Gastroesophageal sphincter (tissue), 3 donors: Measurements from ENCODE around the gene MDFIC.

ENCODE experiments used
- POLR2A ChIP-seq, 2 donors: fragments of 450-650 bp; IDR thresholded peaks; one replicate each; pipeline ENCODE4 v1.6.1; 2017; ENCODE audit warnings: antibody characterized with exemption in 2 of 2, mild to moderate bottlenecking in 2 of 2, moderate library complexity in 1 of 2
- POLR2AphosphoS5 ChIP-seq: sonication (generic); formaldehyde crosslinking; IDR thresholded peaks from one replicate; pipeline ENCODE4 v1.6.1; 2017; ENCODE audit warnings: antibody characterized with exemption
- TF ChIP-seq, protein P1 (sequence below), 4 experiments: fragments of 200-600 bp in 2 of 4; fragments of 450-650 bp in 2 of 4; sonication (generic) in 1 of 4; IDR thresholded peaks; one replicate each; pipeline ENCODE4 v1.5.1; 2017 to 2019; ENCODE audit warnings: antibody characterized with exemption in 4 of 4, mild to moderate bottlenecking in 2 of 4, moderate library complexity in 2 of 4

DNA sequence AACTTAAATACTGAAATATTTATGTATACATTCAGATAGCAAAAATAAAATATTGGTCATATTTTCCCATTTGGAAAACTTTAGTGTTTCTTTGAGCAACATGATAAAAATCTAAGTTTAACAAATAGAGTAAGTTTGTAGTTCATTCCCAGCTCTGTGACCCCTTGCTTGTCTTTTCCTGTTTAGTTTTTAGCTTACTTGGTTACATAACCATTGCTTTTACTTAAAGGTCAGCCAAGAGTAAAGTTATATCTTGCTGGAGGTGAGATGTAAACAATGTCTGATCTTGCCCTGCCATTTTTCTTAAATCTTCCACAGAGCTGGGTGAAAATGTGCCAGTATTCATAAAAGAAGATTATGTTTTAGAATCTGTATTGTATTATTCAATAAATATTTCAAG lies 46.7 kb upstream of the MDFIC start:
- TF ChIP-seq POLR2AphosphoS5 = no peak
- TF ChIP-seq, protein P1, sequence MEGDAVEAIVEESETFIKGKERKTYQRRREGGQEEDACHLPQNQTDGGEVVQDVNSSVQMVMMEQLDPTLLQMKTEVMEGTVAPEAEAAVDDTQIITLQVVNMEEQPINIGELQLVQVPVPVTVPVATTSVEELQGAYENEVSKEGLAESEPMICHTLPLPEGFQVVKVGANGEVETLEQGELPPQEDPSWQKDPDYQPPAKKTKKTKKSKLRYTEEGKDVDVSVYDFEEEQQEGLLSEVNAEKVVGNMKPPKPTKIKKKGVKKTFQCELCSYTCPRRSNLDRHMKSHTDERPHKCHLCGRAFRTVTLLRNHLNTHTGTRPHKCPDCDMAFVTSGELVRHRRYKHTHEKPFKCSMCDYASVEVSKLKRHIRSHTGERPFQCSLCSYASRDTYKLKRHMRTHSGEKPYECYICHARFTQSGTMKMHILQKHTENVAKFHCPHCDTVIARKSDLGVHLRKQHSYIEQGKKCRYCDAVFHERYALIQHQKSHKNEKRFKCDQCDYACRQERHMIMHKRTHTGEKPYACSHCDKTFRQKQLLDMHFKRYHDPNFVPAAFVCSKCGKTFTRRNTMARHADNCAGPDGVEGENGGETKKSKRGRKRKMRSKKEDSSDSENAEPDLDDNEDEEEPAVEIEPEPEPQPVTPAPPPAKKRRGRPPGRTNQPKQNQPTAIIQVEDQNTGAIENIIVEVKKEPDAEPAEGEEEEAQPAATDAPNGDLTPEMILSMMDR (IDR thresholded peaks at IDR 0.05) = no peak
- TF ChIP-seq POLR2A (IDR thresholded peaks at IDR 0.05) = no peak
